Activated CD8-positive, alpha-beta T cell treated with anti-CD3 and anti-CD28 coated beads for 36 hours (primary cell): ENCODE results near the gene FILIP1. TPM values are rescaled to one million over a fixed set of nuclear protein-coding genes. Genes with fewer than 3 reads are reported as not detected.

Source experiments
- ATAC-seq: fragments of 200-7000 bp; cut with Tn5 transposase; one replicate; pipeline ENCODE4 v1.10.0; 2021; ENCODE audit warnings: mild to moderate bottlenecking, moderate library complexity
- CTCF ChIA-PET: fragments of 350-600 bp; sonication (Branson Sonifier 250); formaldehyde crosslinking; loops from one replicate; lab custom pipeline; 2021; ENCODE audit warnings: antibody characterized with exemption; lab: Charles Lee
- POLR2A ChIA-PET: fragments of 350-600 bp; sonication (Branson Sonifier 250); formaldehyde crosslinking; loops from one replicate; lab custom pipeline; 2021; ENCODE audit warnings: antibody characterized with exemption; lab: Charles Lee
- DNase-seq: peaks from one replicate; pipeline ENCODE4 v3.0.0-alpha.2; 2020
- H3K27ac Mint-ChIP-seq: one replicate; pipeline ENCODE4 v1.8.0; 2021; ENCODE audit warnings: mild to moderate bottlenecking, mixed read lengths
- H3K27me3 Mint-ChIP-seq: one replicate; pipeline ENCODE4 v1.8.0; 2021; ENCODE audit warnings: mixed read lengths
- H3K36me3 Mint-ChIP-seq: one replicate; pipeline ENCODE4 v1.8.0; 2021; ENCODE audit warnings: low read depth, mixed read lengths
- H3K4me1 Mint-ChIP-seq: one replicate; pipeline ENCODE4 v1.8.0; 2021; ENCODE audit warnings: low read depth, mixed read lengths
- H3K4me3 Mint-ChIP-seq: one replicate; pipeline ENCODE4 v1.8.0; 2021; ENCODE audit warnings: mild to moderate bottlenecking, moderate library complexity, mixed read lengths
- H3K9me3 Mint-ChIP-seq: one replicate; pipeline ENCODE4 v1.8.0; 2021; ENCODE audit warnings: mixed read lengths
- intact Hi-C: fragments of 100-400 bp; cut with micrococcal nuclease; formaldehyde crosslinking; loops from one replicate; pipeline ENCODE4 v1.10.0; 2022
- total RNA-seq, 2 experiments: library from RNA; stranded (reverse); gene quantifications; one replicate each; pipeline ENCODE4 v1.2.3, GENCODE V29; 2021
- TF ChIP-seq, protein P1 (sequence below): fragments of 200-600 bp; IDR thresholded peaks from one replicate; pipeline ENCODE4 v1.8.0; 2022; ENCODE audit warnings: antibody characterized with exemption, mild to moderate bottlenecking

FILIP1 gene
- total RNA-seq, 2 experiments from 2014 or later: 0.07 TPM; not detected in 1

DNA sequence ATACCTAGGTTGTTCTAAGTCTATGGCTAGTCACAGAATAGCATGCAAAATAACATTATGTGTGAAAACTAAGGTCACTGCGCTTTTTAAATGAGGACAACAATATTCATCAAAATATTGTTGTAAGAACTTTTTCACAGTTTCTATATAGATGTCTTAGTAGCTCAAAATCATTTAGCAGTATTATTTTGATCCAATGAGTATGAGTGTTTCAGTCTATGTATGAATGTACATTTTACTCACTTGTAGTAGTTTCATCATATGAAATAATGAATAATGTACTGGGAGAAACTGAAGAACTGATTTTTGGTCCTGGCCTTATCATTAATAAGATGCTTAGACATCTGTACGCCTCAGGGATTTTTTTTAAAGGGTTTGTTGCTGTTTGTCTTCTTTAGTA lies 192.5 kb downstream of the FILIP1 start:
- intact Hi-C loops: no loop called here
- ChIA-PET CTCF (interaction anchor here (1.4 kb wide), 1 partner anchor 228 kb away, joined by 4 read pairs; no protein-coding TSS in a partner anchor), POLR2A (no interaction called here)
- Mint-ChIP-seq H3K9me3 (no peaks in the 10 kb centered on the region), H3K4me1 (no peaks in the 10 kb centered on the region), H3K4me3 (no peak overlapping the region), H3K27me3 (peaks cover 2% of the 10 kb centered on the region), H3K36me3 (no peaks in the 10 kb centered on the region), H3K27ac (no peak overlapping the region)
- TF ChIP-seq, protein P1, sequence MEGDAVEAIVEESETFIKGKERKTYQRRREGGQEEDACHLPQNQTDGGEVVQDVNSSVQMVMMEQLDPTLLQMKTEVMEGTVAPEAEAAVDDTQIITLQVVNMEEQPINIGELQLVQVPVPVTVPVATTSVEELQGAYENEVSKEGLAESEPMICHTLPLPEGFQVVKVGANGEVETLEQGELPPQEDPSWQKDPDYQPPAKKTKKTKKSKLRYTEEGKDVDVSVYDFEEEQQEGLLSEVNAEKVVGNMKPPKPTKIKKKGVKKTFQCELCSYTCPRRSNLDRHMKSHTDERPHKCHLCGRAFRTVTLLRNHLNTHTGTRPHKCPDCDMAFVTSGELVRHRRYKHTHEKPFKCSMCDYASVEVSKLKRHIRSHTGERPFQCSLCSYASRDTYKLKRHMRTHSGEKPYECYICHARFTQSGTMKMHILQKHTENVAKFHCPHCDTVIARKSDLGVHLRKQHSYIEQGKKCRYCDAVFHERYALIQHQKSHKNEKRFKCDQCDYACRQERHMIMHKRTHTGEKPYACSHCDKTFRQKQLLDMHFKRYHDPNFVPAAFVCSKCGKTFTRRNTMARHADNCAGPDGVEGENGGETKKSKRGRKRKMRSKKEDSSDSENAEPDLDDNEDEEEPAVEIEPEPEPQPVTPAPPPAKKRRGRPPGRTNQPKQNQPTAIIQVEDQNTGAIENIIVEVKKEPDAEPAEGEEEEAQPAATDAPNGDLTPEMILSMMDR: no peak
- DNase-seq (no peak), ATAC-seq (no peak)

DNA sequence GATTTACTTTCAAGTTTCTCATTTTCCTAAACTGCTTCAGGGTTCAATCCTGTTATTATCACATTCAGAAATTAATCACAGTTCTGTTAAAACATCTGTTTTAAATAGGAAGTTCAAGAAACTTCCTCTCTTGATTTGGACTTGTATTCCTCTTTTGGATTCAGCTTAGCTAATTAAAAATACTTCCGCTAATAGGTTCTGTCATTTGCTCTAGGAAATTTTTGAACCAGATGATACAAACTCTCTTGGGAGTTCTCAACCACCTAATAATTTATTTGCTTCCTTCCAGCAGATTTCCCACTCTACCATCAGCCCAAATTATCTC lies 193.1 kb downstream of the FILIP1 start:
- Mint-ChIP-seq H3K4me1 (no peaks in the 10 kb centered on the region), H3K4me3 (no peak overlapping the region), H3K36me3 (no peaks in the 10 kb centered on the region), H3K9me3 (no peaks in the 10 kb centered on the region), H3K27me3 (no peaks in the 10 kb centered on the region), H3K27ac (no peak overlapping the region)
- no peak for DNase-seq
- ChIA-PET CTCF (interaction anchor here (0.6 to 1.7 kb wide), 4 partner anchors 17 to 229 kb away, joined by 3 to 5 read pairs (median 4); no protein-coding TSS in a partner anchor), POLR2A (no interaction called here)
- TF ChIP-seq, protein P1: no peak
- ATAC-seq: no peak
- intact Hi-C loops: no loop called here

DNA sequence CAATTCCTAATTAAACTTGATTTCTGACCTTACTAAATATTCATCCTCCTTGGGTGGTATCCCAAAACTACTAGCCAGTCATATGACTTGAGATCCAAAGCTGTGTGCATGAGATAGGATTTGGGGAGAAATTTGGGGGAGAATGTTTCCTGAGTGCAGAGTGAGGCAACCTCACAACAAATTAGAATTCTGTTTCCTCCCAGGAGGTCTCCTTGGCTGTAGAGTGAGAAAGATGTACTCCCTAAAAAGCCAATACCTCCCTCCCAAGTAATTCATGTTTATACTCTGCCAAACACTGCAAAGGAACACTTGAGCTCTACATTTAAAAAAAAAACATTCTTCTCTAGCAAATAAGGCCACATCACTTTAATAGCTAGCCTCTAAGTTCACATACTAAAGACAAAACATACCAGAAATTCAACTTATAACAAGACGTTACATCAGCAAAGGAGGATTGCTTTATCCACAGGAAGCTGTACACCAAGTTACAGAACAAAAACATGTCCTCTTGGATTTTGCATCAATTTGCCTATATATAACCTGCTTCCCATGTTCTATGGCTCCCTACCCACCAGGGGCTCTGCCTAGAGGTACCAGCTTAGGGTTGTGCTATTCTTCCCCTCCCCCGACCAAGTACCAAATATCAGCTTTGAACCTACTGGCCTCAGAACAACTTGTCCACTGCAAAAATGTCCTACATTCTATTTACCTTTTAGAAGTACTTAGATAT lies 193.6 kb downstream of the FILIP1 start:
- no peak overlapping the region for H3K4me3 Mint-ChIP-seq
- ATAC-seq: no peak
- intact Hi-C loops: no loop called here

DNA sequence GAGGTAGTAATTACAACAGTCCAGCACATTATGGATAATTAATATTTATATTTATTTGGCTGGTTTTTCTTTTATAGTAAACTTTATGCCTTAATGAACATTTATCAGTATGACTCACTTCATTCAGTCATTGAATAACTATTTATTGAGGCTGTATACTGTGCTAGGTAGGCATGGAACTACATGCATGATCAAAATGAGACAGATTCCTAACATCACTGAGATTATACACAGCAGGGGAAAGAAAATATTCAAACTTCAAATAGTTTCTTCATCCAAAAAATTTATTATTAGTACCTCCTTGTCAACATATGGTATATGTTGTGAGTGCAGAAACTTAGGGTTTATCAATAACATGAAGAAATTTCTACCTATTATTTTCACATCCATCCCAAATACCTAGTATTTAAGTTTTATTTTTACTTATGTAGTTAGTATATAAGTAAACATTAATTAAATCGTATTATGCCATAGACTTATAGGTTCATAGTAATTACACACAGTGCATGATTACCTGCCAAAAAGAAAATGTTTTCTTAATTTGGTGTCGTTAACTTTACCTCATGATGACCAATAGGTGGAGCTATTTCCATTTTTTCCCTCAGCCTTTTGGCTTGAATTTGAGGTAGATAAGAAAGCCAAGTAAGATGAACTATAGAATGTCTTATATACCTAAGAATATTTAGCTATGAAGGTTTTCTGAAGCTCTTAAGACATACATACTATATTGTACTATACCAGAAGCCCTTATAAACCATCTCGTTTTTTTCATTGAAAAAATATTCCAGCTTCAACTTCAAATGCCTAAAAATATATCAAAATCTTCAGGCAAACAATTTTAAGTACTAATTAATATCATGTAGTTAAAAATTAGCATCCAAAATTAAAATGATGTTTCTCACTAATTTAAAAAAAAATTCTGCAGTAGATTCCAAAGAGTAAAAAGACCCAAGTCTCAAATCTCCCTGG lies 196.5 kb downstream of the FILIP1 start:
- CTCF ChIA-PET: interaction anchor here (0.7 to 2.8 kb wide), 28 partner anchors 8 to 245 kb away, joined by 3 to 12 read pairs (median 4); partner anchors contain the start of genes COX7A2, FILIP1 and TMEM30A
- peak; percentile 74 for ATAC-seq
- DNase-seq: no peak

More for the DNA sequence above, 193.6 kb downstream of the FILIP1 start:
- H3K4me1 Mint-ChIP-seq: no peaks in the 10 kb centered on the region
- H3K9me3 Mint-ChIP-seq: no peaks in the 10 kb centered on the region
- H3K27me3 Mint-ChIP-seq: no peaks in the 10 kb centered on the region
- ChIA-PET POLR2A (no interaction called here), CTCF (interaction anchor here (0.6 to 1.7 kb wide), 5 partner anchors 17 to 247 kb away, joined by 3 to 5 read pairs (median 4); no protein-coding TSS in a partner anchor)
- TF ChIP-seq, protein P1: no peak
- H3K36me3 Mint-ChIP-seq: no peaks in the 10 kb centered on the region
- DNase-seq: no peak
- H3K27ac Mint-ChIP-seq: no peak overlapping the region

More for the DNA sequence above, 196.5 kb downstream of the FILIP1 start:
- POLR2A ChIA-PET: interaction anchor here (0.9 kb wide), 1 partner anchor 13 kb away, joined by 3 read pairs; the partner anchor contains the start of gene TMEM30A
- H3K27ac Mint-ChIP-seq: no peak overlapping the region
- H3K36me3 Mint-ChIP-seq: no peaks in the 10 kb centered on the region
- no peaks in the 10 kb centered on the region for H3K27me3 Mint-ChIP-seq
- TF ChIP-seq, protein P1: peak; percentile 79
- intact Hi-C loops: no loop called here
- H3K4me1 Mint-ChIP-seq: peaks cover 6% of the 10 kb centered on the region
- no peak overlapping the region for H3K4me3 Mint-ChIP-seq
- H3K9me3 Mint-ChIP-seq: no peaks in the 10 kb centered on the region
